RCC 7860 (cell line): ENCODE data around the gene FOXK2.
A peak's percentile ranks its signal among the peaks of the same experiment; 100 is the strongest.

ENCODE experiments used
- DNase-seq: peaks from one replicate; pipeline ENCODE4 v3.0.0-alpha.2; 2015; ENCODE audit warnings: low spot score
- FAIRE-seq: peaks from 2 replicates; lab custom pipeline; 2012; peaks lifted over from hg19 to GRCh38; lab: Jason Lieb, UNC

The FOXK2 gene

GRCh38 chr17:82518826-82519810, at the start of gene FOXK2:
FOXK2 (plus strand) TSS chr17:82519732; CDS start chr17:82519889, 157 bp downstream.
- peak; percentile 90 for DNase-seq
- FAIRE-seq: no peak

DNA sequence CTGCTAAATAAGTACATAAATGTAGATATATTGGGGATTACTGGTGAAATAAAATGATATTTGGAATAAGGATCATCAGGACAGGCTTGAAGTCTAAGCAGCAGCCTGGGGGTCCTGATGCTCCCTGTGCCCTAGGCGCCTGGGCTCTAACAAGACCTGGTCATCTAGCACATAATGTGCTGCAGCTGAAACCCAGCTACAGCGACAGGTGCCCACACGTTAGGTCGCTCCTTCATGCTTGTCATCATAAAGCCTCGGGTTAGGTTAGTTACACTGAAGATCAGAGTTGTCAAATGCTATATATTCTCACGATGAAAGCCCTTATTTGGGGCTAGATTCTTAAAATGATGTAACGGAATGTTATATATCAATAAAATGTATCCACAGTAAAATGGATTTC, 49.5 kb upstream of the FOXK2 start:
- DNase-seq (no peak), FAIRE-seq (no peak)

DNA sequence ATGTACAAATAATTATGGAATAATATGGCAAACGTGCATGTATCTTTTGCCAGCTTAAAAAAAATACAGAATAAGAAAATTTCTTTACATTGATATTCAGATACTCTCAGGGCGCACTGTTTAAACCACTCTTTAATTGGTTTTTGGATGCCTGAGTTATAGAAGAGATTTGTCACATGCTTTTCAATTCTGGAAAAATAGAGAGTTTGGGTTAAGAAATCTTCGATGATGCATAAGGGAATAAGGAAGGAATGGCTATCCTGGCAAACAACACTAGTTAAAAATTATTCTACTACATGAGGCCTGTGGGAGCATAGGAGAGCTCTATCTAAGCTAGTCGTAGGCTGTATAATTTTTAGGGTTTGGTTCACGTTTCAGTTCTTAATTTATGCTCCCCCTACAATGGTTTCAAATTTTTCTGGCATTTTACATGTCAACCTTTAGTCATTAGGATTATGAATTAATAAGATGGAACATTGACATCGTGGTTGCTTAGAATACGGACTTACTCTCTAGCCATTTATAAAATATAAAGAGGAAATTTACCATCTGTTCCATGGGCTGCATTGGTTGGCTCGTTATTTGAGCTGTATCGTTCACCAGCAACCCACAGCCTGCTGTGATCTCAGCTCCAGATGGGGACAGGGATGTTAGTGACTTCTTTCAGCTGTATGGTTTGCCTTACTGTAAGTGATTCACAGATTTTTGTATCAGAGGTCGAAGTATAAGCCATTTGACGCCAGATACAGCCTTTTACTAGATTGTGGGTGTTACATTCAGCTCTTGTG, 45.1 kb upstream of the FOXK2 start:
- DNase-seq (no peak), FAIRE-seq (no peak)

- no peak for FAIRE-seq
Measured at GRCh38 chr17:82475458-82475857, 44.1 kb upstream of the FOXK2 start.

DNA sequence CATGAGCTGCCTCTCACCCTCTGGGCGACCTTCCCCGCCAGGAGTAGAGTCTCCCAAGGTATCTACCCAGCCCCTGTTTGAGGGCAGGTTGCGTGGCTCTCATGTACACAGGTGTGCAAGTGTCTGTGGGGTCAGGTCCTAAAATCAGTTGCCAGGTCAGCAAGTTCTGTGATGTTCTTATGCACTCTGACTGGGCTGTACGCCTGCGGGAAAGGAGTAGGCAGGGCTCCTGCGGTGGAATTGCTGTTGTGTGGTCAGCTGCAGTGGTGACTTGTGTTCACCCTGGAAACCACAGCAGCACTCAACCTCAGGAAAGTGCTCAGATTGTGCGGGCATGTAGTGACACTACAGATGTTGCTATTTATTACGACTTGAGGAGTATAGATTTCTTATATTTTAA, 41.6 kb upstream of the FOXK2 start:
- no peak for FAIRE-seq

More at GRCh38 chr17:82475458-82475857, 44.1 kb upstream of the FOXK2 start:
- DNase-seq: peak; percentile 11

DNA sequence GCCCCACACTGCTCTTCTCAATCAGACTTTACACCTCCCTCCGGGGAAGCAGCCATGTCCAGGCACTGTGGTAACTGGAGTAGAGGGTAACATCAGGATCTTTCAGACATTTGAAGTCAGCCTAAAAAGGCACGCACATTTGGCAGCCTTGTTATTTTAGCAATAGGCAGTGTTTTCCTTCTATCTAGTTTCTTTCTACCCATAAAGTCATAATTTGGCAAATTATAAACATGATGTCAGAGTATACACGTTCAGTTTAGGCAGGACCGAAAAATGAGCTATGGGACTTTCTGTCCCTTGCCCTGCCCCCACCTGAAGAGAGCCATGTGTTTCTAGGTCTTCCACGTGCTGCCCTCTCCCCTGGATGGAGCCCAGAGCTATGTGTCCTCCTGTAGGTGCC, 39.9 kb upstream of the FOXK2 start:
- DNase-seq (no peak), FAIRE-seq (no peak)

More for the DNA sequence above, 41.6 kb upstream of the FOXK2 start:
- no peak for DNase-seq

DNA sequence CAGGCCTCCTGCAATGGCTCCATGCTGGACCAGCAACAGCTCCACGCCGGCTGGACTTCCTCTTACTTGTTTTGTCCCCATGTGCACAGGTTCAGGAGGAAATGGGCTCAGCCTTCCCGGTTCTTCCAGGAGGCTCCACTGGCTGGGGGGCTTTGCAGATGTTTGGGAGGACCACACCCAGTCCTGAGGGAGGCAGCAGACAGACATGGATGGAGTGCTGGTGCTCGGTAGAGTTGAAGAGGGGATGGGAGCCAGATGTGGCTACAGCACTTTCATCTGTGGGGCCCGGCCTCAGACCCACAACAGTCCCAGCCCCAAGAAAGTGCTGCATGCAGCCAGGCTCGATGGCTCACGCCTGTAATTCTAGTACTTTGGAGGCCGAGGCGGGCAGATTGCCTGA, 39.2 kb upstream of the FOXK2 start:
- FAIRE-seq (no peak), DNase-seq (no peak)

GRCh38 chr17:82483204-82483660, 36.3 kb upstream of the FOXK2 start:
- no peak for DNase-seq
- FAIRE-seq: no peak

GRCh38 chr17:82483836-82484235, 35.7 kb upstream of the FOXK2 start:
- DNase-seq: no peak
- no peak for FAIRE-seq

DNA sequence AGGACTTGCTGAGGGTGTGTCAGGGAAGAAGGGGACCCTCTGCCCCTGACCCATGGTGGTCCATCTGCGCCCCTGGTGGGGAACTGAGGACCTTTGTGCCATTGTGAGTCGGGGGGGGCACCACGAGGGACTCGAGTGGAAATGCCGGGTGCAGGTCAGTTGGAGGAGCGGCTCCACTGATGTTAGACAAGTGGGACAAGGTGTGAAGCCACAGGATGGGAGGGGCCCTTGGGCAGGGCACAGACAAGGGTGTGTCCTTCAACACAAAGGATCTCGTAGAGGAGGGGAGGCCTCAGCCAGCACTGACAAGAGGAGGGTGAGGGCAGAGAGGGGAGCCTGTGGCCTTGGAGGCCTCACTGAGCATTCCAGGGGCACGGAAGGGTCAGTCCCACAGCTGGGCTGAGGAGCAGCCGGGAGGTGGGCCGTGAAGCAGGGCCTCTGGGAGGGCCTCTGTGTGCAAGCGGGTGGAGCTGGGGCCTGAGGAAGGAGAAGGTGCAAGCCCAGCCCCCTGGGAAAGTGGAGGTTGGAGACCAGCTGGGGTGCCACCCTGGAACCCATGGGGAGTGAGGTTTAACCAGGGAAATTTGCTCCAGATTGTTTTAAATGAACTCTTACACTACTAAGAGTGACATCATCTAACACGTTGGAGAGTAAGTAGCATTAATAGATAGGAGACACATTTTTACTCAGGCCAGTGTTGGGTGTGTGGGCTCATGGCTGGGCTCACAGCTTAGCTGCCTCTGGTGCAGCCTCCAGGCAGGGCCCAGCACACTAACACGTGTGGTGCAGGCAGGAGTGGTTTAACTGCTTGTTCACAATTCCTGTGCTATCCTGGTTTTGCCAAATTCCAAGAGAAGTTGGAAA, 33.1 kb upstream of the FOXK2 start:
- FAIRE-seq: no peak
- DNase-seq: no peak

DNA sequence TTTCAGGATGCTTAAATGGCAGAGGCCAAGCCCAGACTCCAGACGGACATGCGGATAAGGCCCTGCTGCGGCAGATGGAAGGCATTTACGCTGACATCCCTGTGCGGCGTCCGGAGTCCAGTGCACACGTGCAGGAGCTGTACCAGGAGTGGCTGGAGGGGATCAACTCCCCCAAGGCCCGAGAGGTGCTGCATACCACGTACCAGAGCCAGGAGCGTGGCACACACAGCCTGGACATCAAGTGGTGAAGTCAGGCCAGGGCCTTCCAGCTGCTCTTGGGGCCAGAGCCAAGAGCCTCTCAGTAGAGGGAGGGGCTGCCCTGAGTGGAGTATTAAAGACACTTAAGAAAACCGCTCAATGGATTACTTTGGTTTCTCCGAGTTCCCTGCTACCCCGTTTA, 31.6 kb upstream of the FOXK2 start:
- DNase-seq: no peak
- no peak for FAIRE-seq

GRCh38 chr17:82489117-82489516, 30.4 kb upstream of the FOXK2 start:
- FAIRE-seq: no peak
- no peak for DNase-seq

- FAIRE-seq (no peak), DNase-seq (no peak)
Measured at GRCh38 chr17:82489851-82490511, 29.6 kb upstream of the FOXK2 start.

GRCh38 chr17:82490512-82491195, 28.9 kb upstream of the FOXK2 start:
- FAIRE-seq (no peak), DNase-seq (no peak)

DNA sequence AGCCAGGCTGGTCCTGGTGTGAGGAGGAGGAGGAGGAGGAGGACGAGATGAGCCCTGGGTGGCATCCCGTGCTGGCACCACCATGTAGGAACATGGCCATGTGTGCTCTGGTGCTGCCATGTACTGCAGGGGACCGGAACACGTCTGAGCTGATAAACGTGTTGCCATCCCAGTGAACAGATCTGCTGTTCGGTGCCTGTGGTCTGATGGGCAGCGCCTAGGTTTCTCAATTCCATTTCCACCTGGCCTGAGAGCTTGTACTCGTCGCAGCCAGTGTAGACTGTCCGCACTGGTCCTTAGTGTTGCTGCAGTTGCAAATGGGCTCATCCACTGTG, 28.4 kb upstream of the FOXK2 start:
- DNase-seq (no peak), FAIRE-seq (no peak)

- no peak for DNase-seq
- no peak for FAIRE-seq
Measured at GRCh38 chr17:82491533-82491932, 28.0 kb upstream of the FOXK2 start.

DNA sequence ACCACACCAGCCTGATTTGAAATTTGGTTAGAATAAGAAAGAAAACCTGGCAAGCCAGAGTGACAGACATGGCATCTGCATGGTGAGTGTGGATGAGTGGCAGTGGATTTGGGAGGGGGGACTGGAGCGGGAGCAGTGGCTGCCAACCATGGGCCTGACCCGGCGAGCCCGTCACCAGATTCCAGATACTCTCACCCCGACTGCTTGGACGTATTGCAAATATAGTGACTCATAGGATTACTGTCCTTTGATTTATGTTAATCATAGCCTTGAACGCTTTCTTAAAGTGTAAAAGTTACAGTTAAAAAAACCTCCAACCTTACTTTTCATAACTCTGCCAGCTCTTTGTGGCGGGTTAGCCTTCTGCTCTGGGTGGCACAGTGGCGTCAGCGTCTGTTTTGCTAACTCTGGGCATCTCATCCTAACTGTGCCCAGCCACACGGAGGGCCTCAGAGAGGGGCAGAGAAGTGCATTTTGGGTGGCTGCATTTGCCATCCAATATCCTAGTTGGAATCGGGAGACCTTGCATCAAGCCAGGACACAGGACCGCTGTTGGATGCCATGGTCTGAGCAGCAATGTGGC, 26.8 kb upstream of the FOXK2 start:
- FAIRE-seq (peak; percentile 42), DNase-seq (peak; percentile 70)

DNA sequence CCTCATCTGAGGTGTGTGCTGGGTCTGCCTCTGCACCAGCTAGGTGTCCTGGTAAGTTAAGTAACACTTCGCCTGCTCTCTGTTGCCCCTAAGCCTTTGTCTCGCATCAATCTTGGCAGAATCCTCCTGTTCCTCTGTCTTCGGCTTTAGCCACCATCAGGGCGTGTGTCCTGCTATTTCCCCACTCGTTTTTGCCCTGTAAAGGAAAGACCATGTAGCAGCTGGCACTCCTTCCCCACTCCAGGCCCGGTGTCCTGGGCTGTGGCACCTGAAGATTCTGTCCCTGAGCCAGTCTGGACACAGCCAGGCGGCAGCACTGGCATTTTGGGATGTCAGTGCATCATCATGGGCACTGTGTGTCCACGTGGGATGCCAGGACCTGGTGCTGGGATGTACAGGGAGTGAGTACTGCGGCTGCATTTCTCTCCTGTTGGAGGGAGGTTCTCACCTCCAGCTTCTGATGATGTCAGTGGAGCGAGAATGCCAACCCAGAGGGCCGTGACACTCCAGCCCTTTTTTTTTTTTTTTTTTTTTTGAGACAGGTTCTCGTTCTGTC, 26.2 kb upstream of the FOXK2 start:
- FAIRE-seq (no peak), DNase-seq (peak; percentile 61)
